Adrenal gland (tissue), 12 donors: ENCODE measurements around the gene SLC24A3. TPM values are rescaled to one million over a fixed set of nuclear protein-coding genes. Genes with fewer than 3 reads are reported as not detected.

Experiments used
- DNase-seq, 7 donors: peaks; one replicate each; pipeline ENCODE4 v3.0.0-alpha.2; 2019 to 2020
- H3K27ac ChIP-seq, 5 donors: fragments of 200-600 bp; sonication (generic) in 4 of 5; 1 replicate in 3 of 5; 2 replicates in 2 of 5; pipeline versions ENCODE4 v1.5.1 to v1.8.0; 2016 to 2020; ENCODE audit warnings: mild to moderate bottlenecking in 1 of 5
- H3K27me3 ChIP-seq: fragments of 200-600 bp; 2 replicates; pipeline ENCODE4 v1.8.0; 2021
- H3K36me3 ChIP-seq, 2 donors: fragments of 200-600 bp; replicated peaks in 1 of 2; 1 replicate in 1 of 2; 2 replicates in 1 of 2; pipeline versions ENCODE4 v1.5.1 to v1.8.0; 2018 to 2022
- H3K4me1 ChIP-seq, 2 donors: fragments of 200-600 bp; replicated peaks in 1 of 2; 1 replicate in 1 of 2; 2 replicates in 1 of 2; pipeline versions ENCODE4 v1.5.1 to v1.8.0; 2018 to 2021
- H3K4me3 ChIP-seq, 4 donors: fragments of 200-600 bp; sonication (generic) in 3 of 4; one replicate each; pipeline ENCODE4 v1.5.1; 2016 to 2018
- H3K9me3 ChIP-seq, 3 donors: fragments of 200-600 bp; sonication (generic) in 1 of 3; replicated peaks in 1 of 3; 1 replicate in 2 of 3; 2 replicates in 1 of 3; pipeline versions ENCODE4 v1.5.1 to v1.8.0; 2016 to 2021
- POLR2A ChIP-seq, 2 donors: fragments of 450-650 bp; IDR thresholded peaks; one replicate each; pipeline ENCODE4 v1.6.1; 2017; ENCODE audit warnings: antibody characterized with exemption in 2 of 2, mild to moderate bottlenecking in 2 of 2, moderate library complexity in 1 of 2
- WGBS, 4 donors: extraction: QIAGEN DNeasy Blood & Tissue Kit in 2 of 4; methylation state at CpG; one replicate each; pipeline versions ENCODE4 v1.1.5 to v1.1.7; 2013 to 2017; 5-methylcytosine and 5-hydroxymethylcytosine counted together
- intact Hi-C, 2 donors: fragments of 100-400 bp; cut with DNase I; formaldehyde crosslinking; loops; one replicate each; pipeline versions ENCODE4 v1.14.1 to v1.15.0; 2022 to 2023
- polyA plus RNA-seq, 3 donors: library from polyadenylated mRNA; stranded (reverse); fragments of 200-250 nt in 2 of 3; fragments of 350-450 nt in 1 of 3; fragmentation: Illumina TruSeq in 1 of 3; extraction: RNeasy Lipid Tissue Mini Kit (QIAGEN cat#74804) in 1 of 3; gene quantifications; one replicate each; pipeline ENCODE4 v1.2.3, GENCODE V29; 2013 to 2014
- total RNA-seq, 9 donors: library from RNA; depleted of rRNA in 4 of 9; stranded (reverse); fragments of >200 nt in 4 of 9; fragments of 120-200 nt in 1 of 9; fragmentation: NEBNext Ultra II Directional in 1 of 9; extraction: Animal tissue kit (Norgen Biotek cat#: 25700) in 1 of 9; gene quantifications; one replicate each; pipeline versions ENCODE4 v1.1.0 to v1.2.4, GENCODE V29; 2013 to 2023
- TF ChIP-seq, protein P1 (sequence below), 6 experiments: fragments of 450-650 bp in 4 of 6; fragments of 200-600 bp in 2 of 6; sonication (generic) in 1 of 6; IDR thresholded peaks; 1 replicate in 5 of 6; 2 replicates in 1 of 6; pipeline versions ENCODE4 v1.5.1 to v1.8.0; 2016 to 2021; ENCODE audit warnings: antibody characterized with exemption in 6 of 6, mild to moderate bottlenecking in 2 of 6, moderate library complexity in 1 of 6
- donor health status: healthy with polysubstance abuse.
- donor health status: Bipolar disorder and iron deficiency.
- donor health status: DM: yes; HTN: yes; CAD: no.
- donor health status: DM: no; HTN: no; CAD: no.
- donor health status: DM: no; HTN: no; CAD: no.
- donor health status: DM: yes; HTN: yes; CAD: no.

The SLC24A3 gene
- total and polyA plus RNA-seq, 12 donors = 0.89 to 44.4 (median 2.7) TPM

DNA sequence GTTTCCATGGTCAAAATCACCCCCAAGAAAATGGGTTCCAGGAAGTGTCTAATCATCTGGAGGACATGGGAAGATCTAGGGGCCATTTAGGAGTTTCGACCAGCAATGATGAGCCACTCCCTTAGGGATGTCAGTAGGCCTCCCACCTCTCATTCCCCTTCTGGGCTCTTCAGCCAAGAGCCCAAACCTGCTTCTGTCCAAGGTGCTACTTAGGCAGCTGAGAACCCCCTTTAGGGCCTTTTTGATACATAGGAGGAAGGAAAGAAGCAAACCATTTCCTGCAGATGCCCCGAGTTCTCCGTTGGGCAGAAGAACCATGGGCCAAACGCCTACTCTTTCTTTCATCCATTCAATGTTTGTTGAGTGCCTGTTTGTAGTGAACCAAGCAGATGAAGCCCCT is 404.2 kb downstream of the SLC24A3 start:
- Histone ChIP-seq H3K36me3 (no peaks in the 10 kb centered on the region), H3K27ac (no peak overlapping the region), H3K4me3 (no peak overlapping the region), H3K4me1 (no peaks in the 10 kb centered on the region), H3K9me3 (no peaks in the 10 kb centered on the region), H3K27me3 (no peaks in the 10 kb centered on the region)
- WGBS, 4 donors = 70 to 89% (median 77%) methylated on average over 3 to 4 of the region's 4 CpGs
- no peak for DNase-seq
- intact Hi-C loops = no loop called here
- no peak for TF ChIP-seq POLR2A (IDR thresholded peaks at IDR 0.05)
- TF ChIP-seq, protein P1, sequence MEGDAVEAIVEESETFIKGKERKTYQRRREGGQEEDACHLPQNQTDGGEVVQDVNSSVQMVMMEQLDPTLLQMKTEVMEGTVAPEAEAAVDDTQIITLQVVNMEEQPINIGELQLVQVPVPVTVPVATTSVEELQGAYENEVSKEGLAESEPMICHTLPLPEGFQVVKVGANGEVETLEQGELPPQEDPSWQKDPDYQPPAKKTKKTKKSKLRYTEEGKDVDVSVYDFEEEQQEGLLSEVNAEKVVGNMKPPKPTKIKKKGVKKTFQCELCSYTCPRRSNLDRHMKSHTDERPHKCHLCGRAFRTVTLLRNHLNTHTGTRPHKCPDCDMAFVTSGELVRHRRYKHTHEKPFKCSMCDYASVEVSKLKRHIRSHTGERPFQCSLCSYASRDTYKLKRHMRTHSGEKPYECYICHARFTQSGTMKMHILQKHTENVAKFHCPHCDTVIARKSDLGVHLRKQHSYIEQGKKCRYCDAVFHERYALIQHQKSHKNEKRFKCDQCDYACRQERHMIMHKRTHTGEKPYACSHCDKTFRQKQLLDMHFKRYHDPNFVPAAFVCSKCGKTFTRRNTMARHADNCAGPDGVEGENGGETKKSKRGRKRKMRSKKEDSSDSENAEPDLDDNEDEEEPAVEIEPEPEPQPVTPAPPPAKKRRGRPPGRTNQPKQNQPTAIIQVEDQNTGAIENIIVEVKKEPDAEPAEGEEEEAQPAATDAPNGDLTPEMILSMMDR (IDR thresholded peaks at IDR 0.05) = no peak

DNA sequence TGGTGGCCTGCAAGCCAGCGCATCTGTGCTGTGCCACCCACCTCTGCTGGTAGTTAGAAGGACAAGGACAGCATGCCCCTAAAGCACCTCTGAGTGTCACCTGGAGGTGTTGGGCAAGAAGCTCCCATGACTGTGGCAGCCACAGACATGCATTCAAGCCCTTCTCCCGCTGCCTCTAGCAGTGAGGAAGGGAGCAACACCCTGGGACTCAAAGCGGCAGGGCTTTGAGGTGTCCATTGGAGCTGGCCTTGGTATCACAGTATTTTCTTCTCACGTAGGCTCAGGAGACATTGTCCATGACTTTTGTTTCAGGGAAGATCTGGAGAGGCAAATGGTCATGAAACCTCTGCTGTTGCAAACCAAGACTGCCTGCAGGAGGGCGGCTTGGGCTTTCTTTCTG is 404.8 kb downstream of the SLC24A3 start:
- no peak overlapping the region for H3K27ac ChIP-seq
- H3K27me3 ChIP-seq = no peaks in the 10 kb centered on the region
- TF ChIP-seq POLR2A (IDR thresholded peaks at IDR 0.05) = no peak
- H3K4me3 ChIP-seq = no peak overlapping the region
- WGBS, 4 donors = 93 to 98% (median 94%) methylated on average over 5 of the region's 5 CpGs
- intact Hi-C loops = no loop called here
- H3K9me3 ChIP-seq = no peaks in the 10 kb centered on the region
- no peak for DNase-seq
- H3K4me1 ChIP-seq = no peaks in the 10 kb centered on the region
- H3K36me3 ChIP-seq = no peaks in the 10 kb centered on the region

DNA sequence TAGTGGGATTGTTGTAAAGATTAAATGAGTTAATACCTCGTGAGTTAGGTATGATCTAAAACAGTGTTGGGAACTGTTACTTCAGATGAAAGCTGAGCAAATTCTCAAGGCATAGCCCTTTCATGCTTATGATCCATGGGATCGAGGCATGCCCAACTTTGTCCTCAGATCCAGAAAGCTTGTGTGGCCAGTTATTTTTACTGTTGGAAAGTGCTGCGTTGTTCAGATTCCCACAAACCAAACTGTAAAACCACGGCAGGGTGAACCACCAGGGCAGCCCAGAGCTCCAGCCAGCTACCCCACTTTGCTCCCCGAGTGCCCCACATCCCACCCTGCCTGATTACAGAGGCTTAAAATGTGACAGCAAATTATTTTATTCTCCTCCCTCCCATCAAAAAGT is 406.3 kb downstream of the SLC24A3 start:
- TF ChIP-seq, protein P1 (IDR thresholded peaks at IDR 0.05) = no peak
- no peak for TF ChIP-seq POLR2A (IDR thresholded peaks at IDR 0.05)
- H3K27ac ChIP-seq = no peak overlapping the region
- 76 to 82% (median 81%) methylated on average over 5 of the region's 5 CpGs for WGBS, 4 donors
- H3K9me3 ChIP-seq = no peaks in the 10 kb centered on the region
- DNase-seq = no peak
- intact Hi-C loops = no loop called here
- no peaks in the 10 kb centered on the region for H3K4me1 ChIP-seq
- no peaks in the 10 kb centered on the region for H3K36me3 ChIP-seq
- no peaks in the 10 kb centered on the region for H3K27me3 ChIP-seq
- no peak overlapping the region for H3K4me3 ChIP-seq

DNA sequence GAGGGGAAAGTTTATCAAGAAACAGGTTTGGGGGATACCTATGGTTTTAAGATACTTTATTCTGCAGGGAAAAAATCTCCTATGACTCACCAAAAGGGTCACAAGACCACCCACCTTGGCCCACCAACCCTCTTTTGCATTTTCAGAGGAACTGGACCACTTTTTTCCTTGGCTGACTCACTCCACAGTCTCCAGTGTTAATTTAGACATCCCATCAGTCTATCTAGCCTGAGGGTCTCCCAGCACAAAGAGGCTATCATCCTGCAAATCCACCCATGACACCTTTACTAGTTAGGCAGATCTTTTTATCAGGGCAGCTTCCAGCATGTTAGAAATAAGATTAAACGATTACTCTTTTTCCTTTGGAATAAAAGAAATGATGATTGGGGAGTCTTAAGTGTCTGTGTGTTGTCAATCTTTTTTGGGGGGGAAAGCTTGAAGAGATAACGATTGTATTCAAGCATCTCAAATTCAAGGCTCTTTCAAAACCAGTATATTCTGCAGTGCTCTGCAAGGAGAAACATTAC is 407.5 kb downstream of the SLC24A3 start:
- H3K27ac ChIP-seq = no peak overlapping the region
- no peak overlapping the region for H3K4me3 ChIP-seq
- no peaks in the 10 kb centered on the region for H3K4me1 ChIP-seq
- no peaks in the 10 kb centered on the region for H3K27me3 ChIP-seq
- intact Hi-C loops = no loop called here
- no peak for DNase-seq
- no peaks in the 10 kb centered on the region for H3K9me3 ChIP-seq
- TF ChIP-seq, protein P1 (IDR thresholded peaks at IDR 0.05) = no peak
- TF ChIP-seq POLR2A (IDR thresholded peaks at IDR 0.05) = no peak
- WGBS, 4 donors = 41 to 60% (median 47%) methylated on average over 2 of the region's 2 CpGs
- no peaks in the 10 kb centered on the region for H3K36me3 ChIP-seq

DNA sequence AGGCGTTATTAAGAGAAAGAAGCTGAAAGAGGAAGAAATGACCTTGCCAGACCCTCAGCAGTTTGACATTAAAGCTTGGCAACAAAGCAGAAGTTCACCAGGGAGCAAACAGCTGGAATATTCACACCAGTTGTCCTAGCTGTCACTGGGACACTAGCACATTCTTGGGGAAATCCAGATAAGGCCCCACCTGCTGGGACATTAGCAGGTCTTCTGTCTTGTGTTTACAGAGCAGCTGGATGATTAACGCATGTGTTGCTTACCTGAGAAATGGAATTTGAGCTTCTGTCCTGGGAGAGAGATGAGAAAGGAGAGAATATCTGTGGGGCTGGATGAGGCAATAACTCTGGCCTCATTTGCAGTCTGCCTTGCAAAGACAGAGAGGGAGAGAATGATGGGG is 408.0 kb downstream of the SLC24A3 start:
- DNase-seq = no peak
- H3K27me3 ChIP-seq = no peaks in the 10 kb centered on the region
- H3K36me3 ChIP-seq = no peaks in the 10 kb centered on the region
- H3K4me1 ChIP-seq = no peaks in the 10 kb centered on the region
- intact Hi-C loops = no loop called here
- 38 to 45% (median 40%) methylated on average over 2 of the region's 2 CpGs for WGBS, 4 donors
- no peak overlapping the region for H3K27ac ChIP-seq
- H3K4me3 ChIP-seq = no peak overlapping the region
- TF ChIP-seq, protein P1 (IDR thresholded peaks at IDR 0.05) = no peak
- no peak for TF ChIP-seq POLR2A (IDR thresholded peaks at IDR 0.05)
- no peaks in the 10 kb centered on the region for H3K9me3 ChIP-seq
